Activated T-helper 1 cell treated with Interleukin-2 at 50 U/mL for 16 hours (primary cell): Measurements from ENCODE around the gene BRD8.
A peak's percentile ranks its signal among the peaks of the same experiment; 100 is the strongest.
"Not testable (repeated sequence)": the region's sequence is repeated elsewhere in the genome, so short reads cannot be mapped to it uniquely, and the experiment has no call there.

Experiments used
- DNase-seq: peaks from one replicate; pipeline ENCODE4 v3.0.0-alpha.2; 2020; ENCODE audit warnings: low read depth

Gene BRD8, protein sequence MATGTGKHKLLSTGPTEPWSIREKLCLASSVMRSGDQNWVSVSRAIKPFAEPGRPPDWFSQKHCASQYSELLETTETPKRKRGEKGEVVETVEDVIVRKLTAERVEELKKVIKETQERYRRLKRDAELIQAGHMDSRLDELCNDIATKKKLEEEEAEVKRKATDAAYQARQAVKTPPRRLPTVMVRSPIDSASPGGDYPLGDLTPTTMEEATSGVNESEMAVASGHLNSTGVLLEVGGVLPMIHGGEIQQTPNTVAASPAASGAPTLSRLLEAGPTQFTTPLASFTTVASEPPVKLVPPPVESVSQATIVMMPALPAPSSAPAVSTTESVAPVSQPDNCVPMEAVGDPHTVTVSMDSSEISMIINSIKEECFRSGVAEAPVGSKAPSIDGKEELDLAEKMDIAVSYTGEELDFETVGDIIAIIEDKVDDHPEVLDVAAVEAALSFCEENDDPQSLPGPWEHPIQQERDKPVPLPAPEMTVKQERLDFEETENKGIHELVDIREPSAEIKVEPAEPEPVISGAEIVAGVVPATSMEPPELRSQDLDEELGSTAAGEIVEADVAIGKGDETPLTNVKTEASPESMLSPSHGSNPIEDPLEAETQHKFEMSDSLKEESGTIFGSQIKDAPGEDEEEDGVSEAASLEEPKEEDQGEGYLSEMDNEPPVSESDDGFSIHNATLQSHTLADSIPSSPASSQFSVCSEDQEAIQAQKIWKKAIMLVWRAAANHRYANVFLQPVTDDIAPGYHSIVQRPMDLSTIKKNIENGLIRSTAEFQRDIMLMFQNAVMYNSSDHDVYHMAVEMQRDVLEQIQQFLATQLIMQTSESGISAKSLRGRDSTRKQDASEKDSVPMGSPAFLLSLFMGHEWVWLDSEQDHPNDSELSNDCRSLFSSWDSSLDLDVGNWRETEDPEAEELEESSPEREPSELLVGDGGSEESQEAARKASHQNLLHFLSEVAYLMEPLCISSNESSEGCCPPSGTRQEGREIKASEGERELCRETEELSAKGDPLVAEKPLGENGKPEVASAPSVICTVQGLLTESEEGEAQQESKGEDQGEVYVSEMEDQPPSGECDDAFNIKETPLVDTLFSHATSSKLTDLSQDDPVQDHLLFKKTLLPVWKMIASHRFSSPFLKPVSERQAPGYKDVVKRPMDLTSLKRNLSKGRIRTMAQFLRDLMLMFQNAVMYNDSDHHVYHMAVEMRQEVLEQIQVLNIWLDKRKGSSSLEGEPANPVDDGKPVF

DNA sequence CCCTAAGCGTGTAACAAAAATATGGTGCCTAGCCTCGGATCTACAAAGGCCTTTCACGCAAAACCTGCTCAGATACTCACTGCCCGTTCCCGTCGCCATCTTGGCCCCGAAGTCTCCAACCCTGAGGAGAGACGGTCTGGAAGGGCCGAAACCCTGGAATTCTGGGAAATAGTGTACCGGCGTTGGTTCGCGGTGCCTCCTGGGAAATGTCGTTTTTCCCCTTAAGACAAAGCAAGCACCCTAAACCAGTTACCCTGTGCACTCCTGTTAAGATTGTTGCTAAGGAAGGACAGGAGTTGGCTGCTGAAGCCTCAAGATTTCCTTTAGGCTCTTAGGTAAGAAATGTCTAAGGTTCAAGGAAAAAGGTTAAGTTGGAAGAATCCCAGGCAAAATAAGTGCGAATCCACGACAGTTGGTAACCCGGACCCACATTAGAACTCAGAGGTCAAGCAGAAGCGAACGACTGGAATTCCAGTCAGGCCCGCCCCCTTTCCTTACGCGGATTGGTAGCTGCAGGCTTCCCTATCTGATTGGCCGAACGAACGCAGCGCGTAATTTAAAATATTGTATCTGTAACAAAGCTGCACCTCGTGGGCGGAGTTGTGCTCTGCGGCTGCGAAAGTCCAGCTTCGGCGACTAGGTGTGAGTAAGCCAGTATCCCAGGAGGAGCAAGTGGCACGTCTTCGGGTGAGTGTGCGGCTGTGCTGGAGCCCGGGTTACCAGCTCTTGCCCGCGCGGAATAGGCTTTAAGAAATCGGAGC is at the start of gene BRD8, which contains the start of gene KIF20A:
Gene BRD8 (minus strand): TSS at position 115 of the 761 bp plus-strand sequence. CDS start 16 bp downstream, at position 99.
Gene KIF20A (plus strand): TSS at position 597 of the 761 bp plus-strand sequence. CDS start 569 bp downstream, outside the sequence.
- peak; percentile 75 for DNase-seq

- no peak for DNase-seq
These were observed 48.5 kb upstream of the BRD8 start for GRCh38 chr5:138226910-138227309.

- no peak for DNase-seq
These were observed 46.3 kb upstream of the BRD8 start for GRCh38 chr5:138224712-138225111.

GRCh38 chr5:138223532-138223931 is 45.1 kb upstream of the BRD8 start:
- no peak for DNase-seq

GRCh38 chr5:138216799-138217198 is 38.4 kb upstream of the BRD8 start:
- DNase-seq: no peak

DNA sequence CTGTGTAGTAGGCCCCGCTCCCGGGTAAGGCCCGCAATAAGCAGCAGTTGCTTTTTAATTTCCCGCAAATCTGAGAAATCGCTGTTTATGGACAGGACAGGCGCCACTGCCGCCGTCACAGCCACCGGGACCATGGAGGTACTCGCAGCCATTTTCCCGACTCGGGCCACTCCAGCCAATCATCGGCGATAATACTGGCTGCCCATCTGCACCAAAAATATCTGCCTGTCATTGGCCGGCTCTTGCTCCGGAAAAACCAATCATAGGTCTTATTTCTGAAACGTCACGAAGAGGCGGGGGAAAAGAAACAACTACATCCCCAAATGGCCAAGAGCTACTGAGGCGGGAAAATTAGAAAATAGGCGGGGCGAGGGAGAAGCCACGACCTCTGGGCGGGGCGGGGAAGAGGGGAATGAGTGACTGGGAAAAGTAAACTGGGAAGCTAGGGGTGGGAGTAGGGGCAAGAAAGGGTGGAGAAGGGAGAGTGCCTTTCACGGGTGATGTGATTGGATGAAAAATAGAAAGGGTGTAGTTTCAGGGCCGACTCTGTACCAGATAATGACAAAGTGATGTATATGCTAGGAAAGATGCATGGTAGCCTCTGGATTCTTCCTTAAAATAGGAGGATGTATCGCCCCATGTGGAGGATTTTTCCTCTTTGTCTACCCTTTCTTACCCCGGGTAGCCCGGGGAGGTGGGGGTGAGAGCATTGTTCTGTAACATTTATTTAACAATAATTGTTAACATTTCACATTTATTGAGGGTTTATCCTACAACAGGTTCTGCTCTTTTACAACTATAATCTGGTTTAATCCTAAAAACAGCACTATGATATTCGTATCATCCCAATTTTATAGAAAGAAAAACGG is 35.0 kb upstream of the BRD8 start, which contains the start of gene CDC23:
Gene CDC23 (minus strand): TSS at position 163 of the 869 bp plus-strand sequence. CDS start 11 bp downstream, at position 152.
- peak; percentile 79 for DNase-seq

DNA sequence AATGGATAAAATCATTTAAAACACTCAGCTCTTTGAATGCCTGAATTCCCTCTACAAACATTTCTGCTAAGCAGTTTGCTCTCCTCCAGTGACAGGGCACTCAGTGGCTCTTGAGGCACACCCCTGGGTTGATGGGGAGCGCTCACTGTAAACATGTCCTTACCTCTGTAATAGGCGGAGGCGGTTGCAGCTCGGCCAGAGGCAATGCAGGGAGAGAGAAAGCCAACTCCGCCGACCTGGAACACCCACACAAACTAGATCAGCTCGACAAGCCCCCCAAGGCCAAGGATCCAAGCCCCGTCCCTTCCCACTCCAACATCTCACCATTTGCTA is 34.4 kb upstream of the BRD8 start:
- DNase-seq: no peak

- no peak for DNase-seq
These were observed 32.6 kb upstream of the BRD8 start for GRCh38 chr5:138210985-138211384.

- DNase-seq: not testable (repeated sequence)
These were observed 15.4 kb upstream of the BRD8 start for GRCh38 chr5:138193859-138194258.

GRCh38 chr5:138192826-138193225 is 14.4 kb upstream of the BRD8 start:
- DNase-seq: no peak

DNA sequence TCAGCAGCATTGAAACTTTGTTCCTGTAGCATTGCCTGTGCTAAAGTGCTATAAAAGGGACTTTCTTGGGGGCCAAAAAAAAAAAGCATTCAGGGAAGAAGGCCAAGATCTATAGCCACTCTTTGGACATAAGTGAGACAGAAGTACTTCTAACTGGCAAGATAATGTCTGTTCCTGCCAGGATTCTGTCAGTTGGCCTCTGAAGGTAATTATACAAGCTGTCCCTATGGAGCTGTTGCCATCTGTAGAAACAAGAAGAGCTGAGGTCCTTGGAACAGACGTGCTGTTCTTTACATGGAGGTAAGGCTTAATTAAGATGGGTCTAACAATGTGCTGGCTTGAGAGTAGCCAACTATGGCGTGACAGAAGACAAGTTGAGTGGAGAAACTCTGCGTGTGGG is 10.2 kb upstream of the BRD8 start:
- no peak for DNase-seq

DNA sequence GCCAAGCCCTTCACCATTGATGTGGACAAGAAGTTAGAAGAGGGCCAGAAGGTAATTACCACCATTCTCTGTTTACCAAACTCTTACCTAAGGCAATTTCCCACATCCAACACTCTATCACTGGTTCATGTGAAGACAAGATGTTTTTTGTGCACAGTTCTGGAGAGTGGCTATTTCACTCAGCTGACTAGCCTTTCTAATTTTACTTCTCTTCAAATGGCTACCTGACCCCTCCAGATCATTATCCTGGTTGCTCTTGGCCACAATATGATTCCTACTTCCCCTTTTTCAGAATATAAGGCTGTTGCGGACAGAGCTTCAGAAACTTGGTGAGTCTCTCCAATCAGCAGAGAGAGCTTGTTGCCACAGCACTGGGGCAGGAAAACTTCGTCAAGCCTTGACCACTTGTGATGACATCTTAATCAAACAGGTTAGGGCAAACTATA is 7.6 kb upstream of the BRD8 start:
- no peak for DNase-seq

DNA sequence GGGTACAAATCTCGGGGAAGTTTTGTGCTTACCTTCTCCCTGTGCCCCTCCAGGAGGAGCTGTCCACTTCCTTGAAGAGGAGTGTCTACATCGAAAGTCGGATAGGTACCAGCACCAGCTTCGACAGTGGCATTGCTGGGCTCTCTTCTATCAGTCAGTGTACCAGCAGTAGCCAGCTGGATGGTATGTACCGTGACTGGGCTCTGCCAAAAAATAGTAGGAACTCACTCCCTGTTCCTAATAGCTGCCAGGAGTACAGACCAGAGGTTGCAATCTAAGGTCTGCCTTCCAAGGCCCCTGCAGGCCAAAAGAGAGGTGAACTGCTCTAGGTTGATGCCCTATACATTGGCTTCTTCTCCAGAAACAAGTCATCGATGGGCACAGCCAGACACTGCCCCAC is 4.4 kb upstream of the BRD8 start:
- no peak for DNase-seq

DNA sequence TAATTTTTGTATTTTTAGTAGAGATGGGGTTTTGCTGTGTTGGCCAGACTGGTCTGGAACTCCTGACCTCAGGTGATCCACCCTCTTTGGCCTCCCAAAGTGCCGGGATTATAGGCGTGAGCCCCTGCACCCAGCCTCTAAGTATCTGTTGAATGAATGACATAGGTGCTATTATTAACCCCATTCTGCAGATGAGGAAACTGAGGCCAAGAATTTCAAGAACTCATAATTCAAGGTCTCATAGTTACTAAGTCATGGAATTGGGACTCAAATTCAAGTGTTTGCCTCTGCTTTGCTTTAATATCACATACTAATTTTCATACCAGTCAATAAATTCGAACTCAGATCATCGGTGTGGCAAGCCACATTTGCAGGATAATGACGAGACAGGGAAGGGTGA is 2.4 kb upstream of the BRD8 start:
- no peak for DNase-seq

- DNase-seq: no peak
These were observed 1.9 kb upstream of the BRD8 start for GRCh38 chr5:138180183-138180782.

- no peak for DNase-seq
These were observed 937 bp upstream of the BRD8 start for GRCh38 chr5:138179277-138179857.

DNA sequence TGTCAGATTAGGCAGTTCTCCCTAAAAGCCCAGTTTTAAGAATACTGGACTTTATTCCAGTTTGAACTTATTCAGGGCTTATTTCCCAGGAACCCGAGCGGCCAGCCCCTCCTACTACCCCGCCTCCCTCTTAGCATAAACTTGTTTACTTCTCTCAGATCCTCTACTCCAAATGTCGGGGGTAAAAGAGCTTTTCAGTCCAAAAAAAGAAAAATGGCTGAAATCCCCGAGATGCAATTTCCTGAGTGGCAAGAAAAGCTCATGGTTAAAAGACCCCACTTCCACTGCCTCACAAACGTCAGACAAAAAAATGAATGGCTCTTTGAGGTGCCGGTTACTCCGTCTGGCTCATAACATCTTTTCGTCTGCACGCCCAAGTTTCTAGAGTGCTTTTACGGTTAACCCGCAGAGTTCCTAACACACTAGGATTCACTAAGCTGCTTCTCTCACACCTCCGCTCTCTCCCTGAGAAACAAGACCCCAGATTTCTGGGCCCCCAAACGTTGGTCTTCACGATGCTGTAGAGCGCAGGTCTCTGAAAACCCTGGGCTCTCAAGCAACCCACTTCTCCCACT is 402 bp downstream of the BRD8 start:
- no peak for DNase-seq

- DNase-seq: no peak
These were observed 8.1 kb downstream of the BRD8 start for GRCh38 chr5:138170299-138170698.

DNA sequence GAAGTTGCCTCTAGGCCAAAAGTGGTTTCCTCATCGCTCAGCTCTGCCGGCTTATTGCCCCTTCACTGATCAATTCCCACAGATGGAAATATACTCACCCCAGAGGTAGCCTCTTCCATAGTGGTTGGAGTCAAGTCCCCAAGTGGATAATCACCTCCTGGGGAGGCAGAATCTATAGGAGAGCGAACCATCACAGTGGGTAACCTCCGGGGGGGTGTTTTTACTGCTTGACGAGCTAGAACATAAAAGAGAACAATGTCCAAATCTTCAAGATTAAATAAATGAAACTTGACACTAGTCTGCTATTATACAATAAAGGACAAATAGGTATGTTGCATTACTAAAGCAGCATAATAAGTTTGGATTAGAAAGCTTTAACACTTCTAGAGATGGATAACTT is 9.3 kb downstream of the BRD8 start:
- no peak for DNase-seq
